HTERT RPE-1 (cell line): ENCODE measurements around the gene CEP290.

ENCODE experiments used
- in situ Hi-C: fragments of 300-500 bp; cut with MboI; formaldehyde crosslinking; loops from 4 replicates; pipeline ENCODE4 v1.14.3; 2020; ENCODE audit warnings: low sequenced_read_pairs

The CEP290 gene

GRCh38 chr12:88141774-88142609, at the start of gene CEP290, which contains the start of gene TMTC3:
Gene CEP290, minus strand, starts transcription at chr12:88142088. Its CDS starts 781 bp downstream, at chr12:88141307.
Gene TMTC3, plus strand, starts transcription at chr12:88142307. Its CDS starts 6,009 bp downstream, at chr12:88148316.
- in situ Hi-C loops: no loop called here

GRCh38 chr12:88188180-88188579, 46.3 kb upstream of the CEP290 start:
- in situ Hi-C loops: no loop called here

- in situ Hi-C loops: no loop called here
Observed at GRCh38 chr12:88187571-88187970, 45.7 kb upstream of the CEP290 start.

GRCh38 chr12:88185988-88186387, 44.1 kb upstream of the CEP290 start:
- in situ Hi-C loops: no loop called here

- in situ Hi-C loops: no loop called here
Observed at GRCh38 chr12:88185279-88185678, 43.4 kb upstream of the CEP290 start.

- in situ Hi-C loops: no loop called here
Observed at GRCh38 chr12:88184196-88184595, 42.3 kb upstream of the CEP290 start.

GRCh38 chr12:88182416-88182815, 40.5 kb upstream of the CEP290 start:
- in situ Hi-C loops: no loop called here

- in situ Hi-C loops: no loop called here
Observed at GRCh38 chr12:88181881-88182280, 40.0 kb upstream of the CEP290 start.

- in situ Hi-C loops: no loop called here
Observed at GRCh38 chr12:88179436-88180014, 37.6 kb upstream of the CEP290 start.

- in situ Hi-C loops: no loop called here
Observed at GRCh38 chr12:88175544-88175943, 33.7 kb upstream of the CEP290 start.

- in situ Hi-C loops: no loop called here
Observed at GRCh38 chr12:88172844-88173407, 31.0 kb upstream of the CEP290 start.

- in situ Hi-C loops: no loop called here
Observed at GRCh38 chr12:88167384-88167783, 25.5 kb upstream of the CEP290 start.

- in situ Hi-C loops: no loop called here
Observed at GRCh38 chr12:88166179-88166578, 24.3 kb upstream of the CEP290 start.

- in situ Hi-C loops: no loop called here
Observed at GRCh38 chr12:88163371-88163770, 21.5 kb upstream of the CEP290 start.

GRCh38 chr12:88156075-88156654, 14.3 kb upstream of the CEP290 start:
- in situ Hi-C loops: no loop called here

GRCh38 chr12:88153959-88154358, 12.1 kb upstream of the CEP290 start:
- in situ Hi-C loops: no loop called here

GRCh38 chr12:88150063-88150462, 8.2 kb upstream of the CEP290 start:
- in situ Hi-C loops: no loop called here

- in situ Hi-C loops: no loop called here
Observed at GRCh38 chr12:88145567-88146505, 3.9 kb upstream of the CEP290 start.

GRCh38 chr12:88144546-88145468, 2.9 kb upstream of the CEP290 start:
- in situ Hi-C loops: no loop called here
